HCT116 (cell line): ENCODE measurements around the gene APOL6. TPM values are rescaled to one million over a fixed set of nuclear protein-coding genes. Genes with fewer than 3 reads are reported as not detected.

Experiments
- ATAC-seq: fragments of 200-7000 bp; cut with Tn5 transposase; 2 replicates; pipeline ENCODE4 v1.9.1; 2020; ENCODE audit warnings: mild to moderate bottlenecking, moderate library complexity
- BruUV-seq: library from RNA; stranded (reverse); fragments of 400-500 nt; replicated peaks from 2 replicates; lab custom pipeline; 2021; lab: Mats Ljungman, UMichigan
- CTCF ChIA-PET: fragments of 300-600 bp; sonication (Branson Sonifier 250); formaldehyde crosslinking; loops from one replicate; lab custom pipeline; 2021; ENCODE audit warnings: antibody characterized with exemption; lab: Charles Lee
- POLR2A ChIA-PET: fragments of 300-600, 350-600 bp; sonication (Branson Sonifier 250); formaldehyde crosslinking; loops from one replicate; lab custom pipeline; 2021; ENCODE audit warnings: antibody characterized with exemption; lab: Charles Lee
- RAD21 ChIA-PET, 2 experiments: fragments of 300-600 bp; sonication (Branson Sonifier 250); formaldehyde crosslinking; loops; one replicate each; lab custom pipeline; 2023; ENCODE audit warnings: low total read pairs in 2 of 2; ENCODE audit not compliant: uncharacterized antibody in 2 of 2, unreplicated experiment in 2 of 2, low non-redundant PET in 1 of 2; lab: Charles Lee
- DNase-seq: peaks from one replicate; pipeline ENCODE4 v3.0.0-alpha.2; 2010; ENCODE audit warnings: low read depth, low spot score
- H2AFZ ChIP-seq: fragments of 200-600 bp; shearing (Covaris generic), sonication (generic); 2 replicates; pipeline ENCODE4 v1.6.1; 2017; ENCODE audit warnings: low read depth, mixed run types, mixed read lengths, antibody characterized with exemption, low read length; ENCODE audit not compliant: poor library complexity, severe bottlenecking
- H3K27ac ChIP-seq: 2 replicates; pipeline ENCODE4 v1.5.1; 2012; ENCODE audit warnings: low read depth, low read length
- H3K27me3 ChIP-seq: fragments of 200-600 bp; sonication (generic); 2 replicates; pipeline ENCODE4 v1.6.1; 2016; ENCODE audit warnings: mixed run types, low read length, mixed read lengths; ENCODE audit not compliant: insufficient read depth
- H3K36me3 ChIP-seq, 2 experiments: fragments of 200-500 bp in 1 of 2; fragments of 200-600 bp in 1 of 2; sonication (Bioruptor generic) in 1 of 2; sonication (generic) in 1 of 2; 2 replicates each; pipeline versions ENCODE4 v1.5.1 to v1.6.1; 2014 to 2016; ENCODE audit warnings: low read length in 2 of 2, inconsistent platforms in 1 of 2, mixed read lengths in 1 of 2, mixed run types in 1 of 2; ENCODE audit not compliant: insufficient read depth in 2 of 2, control insufficient read depth in 1 of 2
- H3K4me1 ChIP-seq, 2 experiments: fragments of 200-600 bp in 1 of 2; sonication (generic) in 1 of 2; 2 replicates each; pipeline versions ENCODE4 v1.5.1 to v1.6.1; 2012 to 2017; ENCODE audit warnings: low read length in 2 of 2, inconsistent platforms in 1 of 2, mild to moderate bottlenecking in 1 of 2, mixed read lengths in 1 of 2, mixed run types in 1 of 2, moderate library complexity in 1 of 2; ENCODE audit not compliant: insufficient read depth in 2 of 2, control insufficient read depth in 1 of 2
- H3K4me2 ChIP-seq: fragments of 200-600 bp; sonication (generic); 2 replicates; pipeline ENCODE4 v1.6.1; 2017; ENCODE audit warnings: mixed run types, low read length, mixed read lengths
- H3K4me3 ChIP-seq, 2 experiments: fragments of 200-600 bp in 1 of 2; sonication (generic) in 1 of 2; replicated peaks in 1 of 2; 2 replicates each; pipeline ENCODE4 v1.5.1; 2011 to 2016; ENCODE audit warnings: low read length in 2 of 2, control low read depth in 1 of 2, low read depth in 1 of 2, mild to moderate bottlenecking in 1 of 2, mixed read lengths in 1 of 2, mixed run types in 1 of 2
- H3K79me2 ChIP-seq: fragments of 200-600 bp; sonication (generic); 2 replicates; pipeline ENCODE4 v1.6.1; 2017; ENCODE audit warnings: mild to moderate bottlenecking, mixed run types, low read length, moderate library complexity, mixed read lengths; ENCODE audit not compliant: insufficient read depth
- H3K9ac ChIP-seq: fragments of 200-600 bp; sonication (generic); 2 replicates; pipeline ENCODE4 v1.6.1; 2016; ENCODE audit warnings: low read length, mixed read lengths
- H3K9me2 ChIP-seq: fragments of 200-600 bp; sonication (generic), shearing (Covaris generic); 2 replicates; pipeline ENCODE4 v1.6.1; 2017; ENCODE audit warnings: mixed run types, mild to moderate bottlenecking, moderate library complexity; ENCODE audit not compliant: insufficient read depth
- H3K9me3 ChIP-seq, 2 experiments: fragments of 200-500 bp in 1 of 2; fragments of 200-600 bp in 1 of 2; sonication (Bioruptor generic) in 1 of 2; sonication (generic) in 1 of 2; 2 replicates each; pipeline ENCODE4 v1.6.1; 2014 to 2017; ENCODE audit warnings: low read length in 2 of 2, mixed read lengths in 2 of 2, inconsistent platforms in 1 of 2, low read depth in 1 of 2, mild to moderate bottlenecking in 1 of 2, mixed run types in 1 of 2, moderate library complexity in 1 of 2; ENCODE audit not compliant: control insufficient read depth in 1 of 2, insufficient read depth in 1 of 2
- H4K20me1 ChIP-seq: fragments of 200-600 bp; sonication (generic), shearing (Covaris generic); 2 replicates; pipeline ENCODE4 v1.6.1; 2017; ENCODE audit warnings: mixed run types, mild to moderate bottlenecking, moderate library complexity; ENCODE audit not compliant: insufficient read depth
- ELF1 ChIP-seq: IDR thresholded peaks from 2 replicates; pipeline ENCODE4 v1.6.1; 2012; ENCODE audit warnings: low read depth, borderline replicate concordance
- EZH2 ChIP-seq: fragments of 200-600 bp; sonication (generic); IDR thresholded peaks from 2 replicates; pipeline ENCODE4 v1.6.1; 2017; ENCODE audit warnings: antibody characterized with exemption, mixed run types
- EZH2phosphoT487 ChIP-seq: fragments of 200-600 bp; IDR thresholded peaks from 2 replicates; pipeline ENCODE4 v1.6.1; 2018; ENCODE audit warnings: antibody characterized with exemption, borderline replicate concordance
- JUND ChIP-seq: IDR thresholded peaks from 2 replicates; pipeline ENCODE4 v1.6.1; 2012
- POLR2A ChIP-seq: IDR thresholded peaks from 2 replicates; pipeline ENCODE4 v1.7.0; 2011; ENCODE audit warnings: borderline replicate concordance; ENCODE audit not compliant: insufficient read depth, insufficient read length; ENCODE audit errors: extremely low read depth
- SRF ChIP-seq: IDR thresholded peaks from 2 replicates; pipeline ENCODE4 v1.6.1; 2012; ENCODE audit warnings: low read depth
- intact Hi-C: fragments of 100-400 bp; cut with micrococcal nuclease; formaldehyde crosslinking; loops from 2 replicates; pipeline ENCODE4 v1.10.0; 2022
- total RNA-seq: library from RNA; stranded (reverse); gene quantifications from one replicate; pipeline ENCODE4 v1.2.1, GENCODE V29; 2021; ENCODE audit not compliant: unreplicated experiment
- TF ChIP-seq, protein P1 (sequence below): IDR thresholded peaks from 2 replicates; pipeline ENCODE4 v1.6.1; 2012
- TF ChIP-seq, protein P2 (sequence below): IDR thresholded peaks from 2 replicates; pipeline ENCODE4 v1.6.1; 2012
- TF ChIP-seq, protein P3 (sequence below): IDR thresholded peaks from 2 replicates; pipeline ENCODE4 v1.6.1; 2012; ENCODE audit warnings: low read depth
- TF ChIP-seq, protein P4 (sequence below), 3 experiments: fragments of 200-600 bp in 1 of 3; sonication (generic) in 1 of 3; IDR thresholded peaks in 2 of 3; conservative IDR thresholded peaks in 1 of 3; 2 replicates each; pipeline ENCODE4 v1.5.1; 2012 to 2017; ENCODE audit warnings: low read depth in 2 of 3, low read length in 2 of 3, antibody characterized with exemption in 1 of 3, borderline replicate concordance in 1 of 3, control low read depth in 1 of 3, mild to moderate bottlenecking in 1 of 3, mixed read lengths in 1 of 3, mixed run types in 1 of 3, moderate library complexity in 1 of 3; ENCODE audit not compliant: insufficient read depth in 1 of 3

APOL6 gene
- total RNA-seq, 1 experiment from 2014 or later: 0.84 TPM

DNA sequence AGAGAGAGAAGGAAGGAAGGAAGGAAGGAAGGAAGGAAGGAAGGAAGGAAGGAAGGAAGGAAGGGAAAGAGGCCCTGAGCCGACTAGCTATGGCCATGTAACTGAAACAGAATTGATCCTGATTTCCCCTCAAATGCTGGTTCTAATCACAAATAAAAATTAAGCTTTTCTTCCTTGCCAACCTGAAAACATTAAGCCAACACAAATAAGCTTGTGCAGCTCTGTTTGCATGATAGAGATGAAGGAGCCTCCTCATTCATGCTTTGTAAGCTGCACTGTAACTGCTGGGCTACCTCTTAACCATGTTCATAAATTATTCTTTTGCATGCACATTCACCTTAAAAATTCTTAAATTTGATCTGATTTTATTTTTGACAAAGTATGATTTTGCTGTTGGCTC is 41.8 kb downstream of the APOL6 start:
- DNase-seq (no peak), ATAC-seq (no peak)
- Histone ChIP-seq H3K27me3 (no peaks in the 10 kb centered on the region), H3K79me2 (no peaks in the 10 kb centered on the region), H3K27ac (no peak overlapping the region), H3K4me1 (no peaks in the 10 kb centered on the region), H4K20me1 (no peaks in the 10 kb centered on the region), H3K4me3 (no peak overlapping the region), H3K36me3 (no peaks in the 10 kb centered on the region), H3K9me2 (no peaks in the 10 kb centered on the region), H2AFZ (no peak overlapping the region), H3K9ac (no peak overlapping the region), H3K4me2 (no peak overlapping the region), H3K9me3 (no peaks in the 10 kb centered on the region)
- TF ChIP-seq SRF: no peak
- TF ChIP-seq, protein P1, sequence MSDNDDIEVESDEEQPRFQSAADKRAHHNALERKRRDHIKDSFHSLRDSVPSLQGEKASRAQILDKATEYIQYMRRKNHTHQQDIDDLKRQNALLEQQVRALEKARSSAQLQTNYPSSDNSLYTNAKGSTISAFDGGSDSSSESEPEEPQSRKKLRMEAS: no peak
- TF ChIP-seq EZH2: no peak
- TF ChIP-seq, protein P2, sequence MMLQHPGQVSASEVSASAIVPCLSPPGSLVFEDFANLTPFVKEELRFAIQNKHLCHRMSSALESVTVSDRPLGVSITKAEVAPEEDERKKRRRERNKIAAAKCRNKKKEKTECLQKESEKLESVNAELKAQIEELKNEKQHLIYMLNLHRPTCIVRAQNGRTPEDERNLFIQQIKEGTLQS: no peak
- no peak for TF ChIP-seq POLR2A
- TF ChIP-seq EZH2phosphoT487: no peak
- TF ChIP-seq ELF1: no peak
- TF ChIP-seq, protein P3, sequence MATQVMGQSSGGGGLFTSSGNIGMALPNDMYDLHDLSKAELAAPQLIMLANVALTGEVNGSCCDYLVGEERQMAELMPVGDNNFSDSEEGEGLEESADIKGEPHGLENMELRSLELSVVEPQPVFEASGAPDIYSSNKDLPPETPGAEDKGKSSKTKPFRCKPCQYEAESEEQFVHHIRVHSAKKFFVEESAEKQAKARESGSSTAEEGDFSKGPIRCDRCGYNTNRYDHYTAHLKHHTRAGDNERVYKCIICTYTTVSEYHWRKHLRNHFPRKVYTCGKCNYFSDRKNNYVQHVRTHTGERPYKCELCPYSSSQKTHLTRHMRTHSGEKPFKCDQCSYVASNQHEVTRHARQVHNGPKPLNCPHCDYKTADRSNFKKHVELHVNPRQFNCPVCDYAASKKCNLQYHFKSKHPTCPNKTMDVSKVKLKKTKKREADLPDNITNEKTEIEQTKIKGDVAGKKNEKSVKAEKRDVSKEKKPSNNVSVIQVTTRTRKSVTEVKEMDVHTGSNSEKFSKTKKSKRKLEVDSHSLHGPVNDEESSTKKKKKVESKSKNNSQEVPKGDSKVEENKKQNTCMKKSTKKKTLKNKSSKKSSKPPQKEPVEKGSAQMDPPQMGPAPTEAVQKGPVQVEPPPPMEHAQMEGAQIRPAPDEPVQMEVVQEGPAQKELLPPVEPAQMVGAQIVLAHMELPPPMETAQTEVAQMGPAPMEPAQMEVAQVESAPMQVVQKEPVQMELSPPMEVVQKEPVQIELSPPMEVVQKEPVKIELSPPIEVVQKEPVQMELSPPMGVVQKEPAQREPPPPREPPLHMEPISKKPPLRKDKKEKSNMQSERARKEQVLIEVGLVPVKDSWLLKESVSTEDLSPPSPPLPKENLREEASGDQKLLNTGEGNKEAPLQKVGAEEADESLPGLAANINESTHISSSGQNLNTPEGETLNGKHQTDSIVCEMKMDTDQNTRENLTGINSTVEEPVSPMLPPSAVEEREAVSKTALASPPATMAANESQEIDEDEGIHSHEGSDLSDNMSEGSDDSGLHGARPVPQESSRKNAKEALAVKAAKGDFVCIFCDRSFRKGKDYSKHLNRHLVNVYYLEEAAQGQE: no peak
- no peak for TF ChIP-seq JUND
- TF ChIP-seq, protein P4, sequence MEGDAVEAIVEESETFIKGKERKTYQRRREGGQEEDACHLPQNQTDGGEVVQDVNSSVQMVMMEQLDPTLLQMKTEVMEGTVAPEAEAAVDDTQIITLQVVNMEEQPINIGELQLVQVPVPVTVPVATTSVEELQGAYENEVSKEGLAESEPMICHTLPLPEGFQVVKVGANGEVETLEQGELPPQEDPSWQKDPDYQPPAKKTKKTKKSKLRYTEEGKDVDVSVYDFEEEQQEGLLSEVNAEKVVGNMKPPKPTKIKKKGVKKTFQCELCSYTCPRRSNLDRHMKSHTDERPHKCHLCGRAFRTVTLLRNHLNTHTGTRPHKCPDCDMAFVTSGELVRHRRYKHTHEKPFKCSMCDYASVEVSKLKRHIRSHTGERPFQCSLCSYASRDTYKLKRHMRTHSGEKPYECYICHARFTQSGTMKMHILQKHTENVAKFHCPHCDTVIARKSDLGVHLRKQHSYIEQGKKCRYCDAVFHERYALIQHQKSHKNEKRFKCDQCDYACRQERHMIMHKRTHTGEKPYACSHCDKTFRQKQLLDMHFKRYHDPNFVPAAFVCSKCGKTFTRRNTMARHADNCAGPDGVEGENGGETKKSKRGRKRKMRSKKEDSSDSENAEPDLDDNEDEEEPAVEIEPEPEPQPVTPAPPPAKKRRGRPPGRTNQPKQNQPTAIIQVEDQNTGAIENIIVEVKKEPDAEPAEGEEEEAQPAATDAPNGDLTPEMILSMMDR (IDR thresholded peaks at IDR 0.05 in 2 of 3, conservative IDR thresholded peaks at IDR 0.05 in 1 of 3; ENCODE audit: borderline replicate concordance in 1 of 3, insufficient read depth in 1 of 3, low read depth in 2 of 3, low read length in 2 of 3): no peak
- RAD21 ChIA-PET: no interaction called here
- intact Hi-C loops: no loop called here
- POLR2A ChIA-PET: no interaction called here
- BruUV-seq: no TSS peak
- CTCF ChIA-PET: no interaction called here
